SU-DHL-6 (cell line): ENCODE data around the gene GAB2.

Source experiments
- H2AFZ ChIP-seq: fragments of 200-600 bp; sonication (generic); 2 replicates; pipeline ENCODE4 v1.6.1; 2014; ENCODE audit warnings: low read depth, mild to moderate bottlenecking, moderate library complexity, mixed read lengths, antibody characterized with exemption, low read length; ENCODE audit not compliant: severe bottlenecking
- H3F3A ChIP-seq: fragments of 200-600 bp; shearing (Covaris generic); 2 replicates; pipeline ENCODE4 v1.6.0; 2016; ENCODE audit warnings: antibody characterized with exemption, mild to moderate bottlenecking; ENCODE audit not compliant: insufficient read depth
- H3K27ac ChIP-seq: fragments of 200-600 bp; sonication (generic); 2 replicates; pipeline ENCODE4 v1.5.1; 2016; ENCODE audit warnings: low read depth, mild to moderate bottlenecking, low read length, moderate library complexity, mixed read lengths
- H3K27me3 ChIP-seq: fragments of 200-600 bp; sonication (generic), shearing (Covaris generic); 2 replicates; pipeline ENCODE4 v1.6.0; 2014; ENCODE audit warnings: mild to moderate bottlenecking, low read length
- H3K36me3 ChIP-seq: fragments of 200-600 bp; sonication (generic); 2 replicates; pipeline ENCODE4 v1.6.1; 2014; ENCODE audit warnings: mild to moderate bottlenecking, low read length, mixed read lengths
- H3K4me2 ChIP-seq: fragments of 300-600, 200-600 bp; shearing (Covaris generic), sonication (generic); 2 replicates; pipeline ENCODE4 v1.6.0; 2014; ENCODE audit warnings: low read length, low read depth, mild to moderate bottlenecking; ENCODE audit not compliant: poor library complexity, severe bottlenecking
- H3K4me3 ChIP-seq: fragments of 200-600 bp; sonication (generic); 2 replicates; pipeline ENCODE4 v1.5.1; 2014; ENCODE audit warnings: antibody characterized with exemption, low read length, mild to moderate bottlenecking, mixed read lengths; ENCODE audit not compliant: insufficient read depth, poor library complexity, severe bottlenecking
- H3K79me2 ChIP-seq: fragments of 200-600 bp; sonication (generic); 2 replicates; pipeline ENCODE4 v1.6.1; 2014; ENCODE audit warnings: mild to moderate bottlenecking, low read length, moderate library complexity; ENCODE audit not compliant: insufficient read depth
- H3K9ac ChIP-seq: fragments of 200-600 bp; sonication (generic); 2 replicates; pipeline ENCODE4 v1.7.0; 2014; ENCODE audit warnings: mild to moderate bottlenecking, low read length
- H3K9me2 ChIP-seq: fragments of 200-600 bp; sonication (generic); replicated peaks from 2 replicates; pipeline ENCODE4 v1.6.1; 2014; ENCODE audit warnings: low read length; ENCODE audit not compliant: insufficient read depth
- H3K9me3 ChIP-seq: fragments of 200-600 bp; sonication (generic); 2 replicates; pipeline ENCODE4 v1.6.1; 2014; ENCODE audit warnings: low read length, mixed read lengths; ENCODE audit not compliant: insufficient read depth
- H4K20me1 ChIP-seq: fragments of 200-600 bp; sonication (generic); 2 replicates; pipeline ENCODE4 v1.6.1; 2014; ENCODE audit warnings: low read depth, mild to moderate bottlenecking, antibody characterized with exemption, low read length, moderate library complexity, mixed read lengths
- EZH2phosphoT487 ChIP-seq: fragments of 200-600 bp; sonication (generic), shearing (Covaris generic); conservative IDR thresholded peaks from 2 replicates; pipeline ENCODE4 v1.6.1; 2018; ENCODE audit warnings: mild to moderate bottlenecking, antibody characterized with exemption, low read length, moderate library complexity, mixed read lengths
- TF ChIP-seq, protein P1 (sequence below): fragments of 200-600 bp; sonication (generic); IDR thresholded peaks from one replicate; pipeline ENCODE4 v1.5.1; 2017; ENCODE audit warnings: antibody characterized with exemption, mild to moderate bottlenecking, low read length, moderate library complexity; ENCODE audit not compliant: insufficient read depth, poor library complexity, severe bottlenecking

Gene GAB2

DNA sequence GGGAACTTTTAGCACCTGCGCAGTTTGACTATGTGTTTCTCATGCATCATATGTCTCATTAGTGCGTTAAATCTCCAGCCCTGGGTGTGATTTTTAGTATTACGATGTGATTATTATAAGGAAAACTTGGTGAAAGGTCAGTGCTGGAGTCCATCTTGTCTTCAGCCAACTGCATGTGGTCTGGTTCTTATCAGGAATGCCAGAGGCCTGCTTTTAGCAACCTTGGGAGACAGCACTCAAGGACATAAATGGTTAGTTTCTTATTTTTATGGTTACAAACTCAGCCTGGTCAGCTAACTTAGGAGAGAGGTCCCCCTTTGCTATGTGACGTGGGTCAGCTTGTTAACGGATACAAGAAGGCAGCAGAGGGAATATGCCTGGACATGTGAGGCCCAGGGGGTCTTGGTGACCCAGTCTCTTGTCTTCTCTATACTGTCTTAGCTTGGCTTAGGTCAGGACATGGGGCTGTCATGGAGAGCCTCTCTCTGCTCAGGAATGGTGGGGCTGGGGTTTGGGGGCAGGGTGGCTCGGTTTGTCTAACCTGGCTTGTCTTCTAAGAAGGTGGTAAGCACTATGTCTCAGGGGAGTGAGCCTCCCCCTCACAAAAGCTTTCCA lies 250.7 kb downstream of the GAB2 start:
- no peak for TF ChIP-seq EZH2phosphoT487
- TF ChIP-seq, protein P1, sequence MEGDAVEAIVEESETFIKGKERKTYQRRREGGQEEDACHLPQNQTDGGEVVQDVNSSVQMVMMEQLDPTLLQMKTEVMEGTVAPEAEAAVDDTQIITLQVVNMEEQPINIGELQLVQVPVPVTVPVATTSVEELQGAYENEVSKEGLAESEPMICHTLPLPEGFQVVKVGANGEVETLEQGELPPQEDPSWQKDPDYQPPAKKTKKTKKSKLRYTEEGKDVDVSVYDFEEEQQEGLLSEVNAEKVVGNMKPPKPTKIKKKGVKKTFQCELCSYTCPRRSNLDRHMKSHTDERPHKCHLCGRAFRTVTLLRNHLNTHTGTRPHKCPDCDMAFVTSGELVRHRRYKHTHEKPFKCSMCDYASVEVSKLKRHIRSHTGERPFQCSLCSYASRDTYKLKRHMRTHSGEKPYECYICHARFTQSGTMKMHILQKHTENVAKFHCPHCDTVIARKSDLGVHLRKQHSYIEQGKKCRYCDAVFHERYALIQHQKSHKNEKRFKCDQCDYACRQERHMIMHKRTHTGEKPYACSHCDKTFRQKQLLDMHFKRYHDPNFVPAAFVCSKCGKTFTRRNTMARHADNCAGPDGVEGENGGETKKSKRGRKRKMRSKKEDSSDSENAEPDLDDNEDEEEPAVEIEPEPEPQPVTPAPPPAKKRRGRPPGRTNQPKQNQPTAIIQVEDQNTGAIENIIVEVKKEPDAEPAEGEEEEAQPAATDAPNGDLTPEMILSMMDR: no peak

More for the DNA sequence above, 250.7 kb downstream of the GAB2 start:
- Histone ChIP-seq H3K4me2 (no peak overlapping the region), H3K36me3 (no peaks in the 10 kb centered on the region), H3K4me3 (no peak overlapping the region), H3K9ac (no peak overlapping the region), H3K27ac (no peak overlapping the region), H3K27me3 (no peaks in the 10 kb centered on the region), H3K9me2 (no peaks in the 10 kb centered on the region), H3K9me3 (no peaks in the 10 kb centered on the region), H2AFZ (no peak overlapping the region), H4K20me1 (no peaks in the 10 kb centered on the region), H3K79me2 (no peaks in the 10 kb centered on the region), H3F3A (no peaks in the 10 kb centered on the region)
